Measurements from ENCODE around the gene SLC25A21. TPM values are rescaled to one million over a fixed set of nuclear protein-coding genes. Genes with fewer than 3 reads are reported as not detected.

Gene SLC25A21
- polyA plus RNA-seq, 2 of the 4 experiments (the other 2 are of a cell fraction): 0.68 to 1.4 TPM

GRCh38 chr14:36746872-36747271, 425.5 kb downstream of the SLC25A21 start:
- no peak for DNase-seq (ENCODE audit: low read depth in 1 of 2, low spot score in 1 of 2)
- FAIRE-seq: no peak
- ATAC-seq: no peak
- no peak overlapping the region for H3K4me3 ChIP-seq
- TF ChIP-seq POLR2A (IDR thresholded peaks at IDR 0.05; ENCODE audit: low read length) (no peak), ZFP36 (IDR thresholded peaks at IDR 0.05; ENCODE audit: borderline replicate concordance, partially characterized antibody) (no peak), POLR2AphosphoS2 (conservative IDR thresholded peaks at IDR 0.05; ENCODE audit: low read length) (no peak), NFE2L2 (conservative IDR thresholded peaks at IDR 0.05; ENCODE audit: low read length) (peak; percentile 79), MAFK (IDR thresholded peaks at IDR 0.05; ENCODE audit: partially characterized antibody) (peak; percentile 27), FOSL2 (IDR thresholded peaks at IDR 0.05) (no peak), FOSL2 (CRISPR knock-in tag; IDR thresholded peaks at IDR 0.05) (no peak), ELK1 (IDR thresholded peaks at IDR 0.05; ENCODE audit: low read depth, low read length) (no peak), USF2 (IDR thresholded peaks at IDR 0.05) (no peak)
- no peak overlapping the region for H3K4me2 ChIP-seq
- H3K9me3 ChIP-seq: peaks cover 7% of the 10 kb centered on the region; the same call in 1 of the 3 replicates
- POLR2A ChIA-PET: no interaction called here
- no peaks in the 10 kb centered on the region for H3K4me1 ChIP-seq
- CTCF ChIA-PET: interaction anchor here (1.3 to 2.7 kb wide), 8 partner anchors 9 to 202 kb away, joined by 3 to 23 read pairs (median 4); no protein-coding TSS in a partner anchor
- no peak overlapping the region for H3K27ac ChIP-seq

GRCh38 chr14:36741858-36742257, 430.5 kb downstream of the SLC25A21 start:
- peaks cover 7% of the 10 kb centered on the region; the same call in 1 of the 3 replicates for H3K9me3 ChIP-seq
- DNase-seq (ENCODE audit: low read depth in 1 of 2, low spot score in 1 of 2): no peak
- no peaks in the 10 kb centered on the region for H3K4me1 ChIP-seq
- POLR2A ChIA-PET: no interaction called here
- H3K27ac ChIP-seq: no peak overlapping the region
- H3K4me2 ChIP-seq: no peak overlapping the region
- H3K4me3 ChIP-seq: no peak overlapping the region
- CTCF ChIA-PET: no interaction called here
- no peak for ATAC-seq
- TF ChIP-seq HDAC2 (IDR thresholded peaks at IDR 0.05) (no peak), E2F6 (IDR thresholded peaks at IDR 0.05; ENCODE audit: borderline replicate concordance, low read depth) (no peak), RARB (CRISPR knock-in tag; IDR thresholded peaks at IDR 0.05) (no peak), ELK1 (IDR thresholded peaks at IDR 0.05; ENCODE audit: low read depth, low read length) (no peak), HOXB5 (CRISPR knock-in tag; IDR thresholded peaks at IDR 0.05) (no peak), HOXA7 (CRISPR knock-in tag; IDR thresholded peaks at IDR 0.05) (no peak), HEYL (CRISPR knock-in tag; IDR thresholded peaks at IDR 0.05) (no peak), RNF2 (IDR thresholded peaks at IDR 0.05; ENCODE audit: borderline replicate concordance, low read depth) (no peak), RFX5 (IDR thresholded peaks at IDR 0.05) (no peak), MAZ (IDR thresholded peaks at IDR 0.05; ENCODE audit: borderline replicate concordance, low read depth, low read length) (no peak), CTCF (IDR thresholded peaks at IDR 0.05) (no peak), MAFK (IDR thresholded peaks at IDR 0.05; ENCODE audit: partially characterized antibody) (no peak), EP300 (IDR thresholded peaks at IDR 0.05) (no peak), MYC (IDR thresholded peaks at IDR 0.05; ENCODE audit: borderline replicate concordance, low read length) (no peak), ZFP36 (IDR thresholded peaks at IDR 0.05; ENCODE audit: borderline replicate concordance, partially characterized antibody) (no peak)
- no peak for FAIRE-seq
- WGBS (ENCODE audit: missing lambda C conversion rate): 3% methylated on average over 1 of the region's 1 CpG
